HepG2 (cell line): Measurements from ENCODE around the gene RASGRF1. TPM values are rescaled to one million over a fixed set of nuclear protein-coding genes. Genes with fewer than 3 reads are reported as not detected.

Source experiments
- ATAC-seq: fragments of 200-7000 bp; cut with Tn5 transposase; 3 replicates; pipeline ENCODE4 v1.9.1; 2020; ENCODE audit warnings: mild to moderate bottlenecking, moderate library complexity
- BruUV-seq: library from RNA; stranded (reverse); fragments of 400-500 nt; replicated peaks from 2 replicates; lab custom pipeline; 2021; lab: Mats Ljungman, UMichigan
- CTCF ChIA-PET: fragments of 300-600 bp; formaldehyde crosslinking; extraction: SDS; loops from one replicate; lab custom pipeline; 2021; ENCODE audit warnings: low total read pairs, inconsistent platforms, low intra/inter-chr PET ratio; lab: Yijun Ruan, JAX
- POLR2A ChIA-PET: fragments of 350-600 bp; sonication (Branson Sonifier 250); formaldehyde crosslinking; loops from one replicate; lab custom pipeline; 2020; ENCODE audit warnings: antibody characterized with exemption, inconsistent platforms; lab: Yijun Ruan, JAX
- DNase-seq: peaks from one replicate; pipeline ENCODE4 v3.0.0-alpha.2; 2015; ENCODE audit warnings: low spot score
- FAIRE-seq: peaks from 3 replicates; lab custom pipeline; 2011; peaks lifted over from hg19 to GRCh38; lab: Jason Lieb, UNC
- H2AFZ ChIP-seq: one replicate; pipeline ENCODE4 v1.6.1; 2011; ENCODE audit warnings: low read length, inconsistent platforms
- H3K27ac ChIP-seq: fragments of 300-600 bp; 3 replicates; pipeline ENCODE4 v1.8.0; 2011; ENCODE audit warnings: mixed run types, mild to moderate bottlenecking, mixed read lengths, low read length, inconsistent platforms; ENCODE audit not compliant: insufficient read depth; ENCODE audit errors: extremely low read length
- H3K27me3 ChIP-seq, 2 experiments: fragments of 200-600 bp in 1 of 2; 2 replicates in 1 of 2; 3 replicates in 1 of 2; pipeline versions ENCODE4 v1.6.0 to v1.8.0; 2011; ENCODE audit warnings: low read length in 2 of 2, mild to moderate bottlenecking in 2 of 2, moderate library complexity in 2 of 2, inconsistent platforms in 1 of 2; ENCODE audit not compliant: insufficient read depth in 2 of 2, control insufficient read depth in 1 of 2
- H3K36me3 ChIP-seq, 2 experiments: fragments of 200-600 bp in 1 of 2; replicated peaks in 1 of 2; 2 replicates in 1 of 2; 3 replicates in 1 of 2; pipeline versions ENCODE4 v1.5.1 to v1.8.0; 2011; ENCODE audit warnings: low read length in 2 of 2, inconsistent platforms in 1 of 2; ENCODE audit not compliant: insufficient read depth in 2 of 2, control insufficient read depth in 1 of 2
- H3K4me1 ChIP-seq: 2 replicates; pipeline ENCODE4 v1.5.1; 2012; ENCODE audit warnings: low read length, inconsistent platforms; ENCODE audit not compliant: insufficient read depth
- H3K4me2 ChIP-seq: 2 replicates; pipeline ENCODE4 v1.6.0; 2011; ENCODE audit warnings: low read depth, low read length, inconsistent platforms
- H3K4me3 ChIP-seq, 3 experiments: fragments of 200-600 bp in 1 of 3; sonication (generic), shearing (Covaris generic) in 1 of 3; replicated peaks in 1 of 3; 2 replicates each; pipeline ENCODE4 v1.5.1; 2011 to 2016; ENCODE audit warnings: low read length in 3 of 3, inconsistent platforms in 2 of 3, low read depth in 2 of 3, mild to moderate bottlenecking in 2 of 3, control low read depth in 1 of 3, mixed read lengths in 1 of 3; ENCODE audit not compliant: insufficient read depth in 1 of 3
- H3K79me2 ChIP-seq: one replicate; pipeline ENCODE4 v1.6.1; 2011; ENCODE audit warnings: low read length, inconsistent platforms; ENCODE audit not compliant: insufficient read depth
- H3K9ac ChIP-seq: 2 replicates; pipeline ENCODE4 v1.6.0; 2011; ENCODE audit warnings: mild to moderate bottlenecking, low read depth, low read length, inconsistent platforms; ENCODE audit not compliant: insufficient read depth
- H3K9me3 ChIP-seq: 2 replicates; pipeline ENCODE4 v1.5.1; 2012; ENCODE audit warnings: mild to moderate bottlenecking, low read length
- H4K20me1 ChIP-seq: 2 replicates; pipeline ENCODE4 v1.6.0; 2011; ENCODE audit warnings: inconsistent platforms, mild to moderate bottlenecking, low read length, moderate library complexity; ENCODE audit not compliant: insufficient read depth
- HOXA5 ChIP-seq: sonication (generic); formaldehyde crosslinking; IDR thresholded peaks from 2 replicates; pipeline ENCODE4 v1.4.0; 2020; ENCODE audit warnings: missing genetic modification reagents
- MED8 ChIP-seq: sonication (generic); formaldehyde crosslinking; IDR thresholded peaks from 2 replicates; pipeline ENCODE4 v1.8.1; 2023; ENCODE audit warnings: mild to moderate bottlenecking, missing genetic modification reagents; ENCODE audit not compliant: insufficient replicate concordance
- NFE2L1 ChIP-seq: sonication (generic); formaldehyde crosslinking; IDR thresholded peaks from 2 replicates; pipeline ENCODE4 v1.4.0; 2020; ENCODE audit warnings: missing genetic modification reagents, mild to moderate bottlenecking, borderline replicate concordance
- NRL ChIP-seq: sonication (generic); formaldehyde crosslinking; IDR thresholded peaks from 2 replicates; pipeline ENCODE4 v1.5.0; 2020; ENCODE audit warnings: missing genetic modification reagents, mild to moderate bottlenecking, moderate library complexity, borderline replicate concordance
- TAF1 ChIP-seq: sonication (generic); formaldehyde crosslinking; IDR thresholded peaks from 2 replicates; pipeline ENCODE4 v1.4.0; 2020; ENCODE audit warnings: missing genetic modification reagents
- WIZ ChIP-seq: sonication (generic); formaldehyde crosslinking; IDR thresholded peaks from 2 replicates; pipeline ENCODE4 v1.5.1; 2020; ENCODE audit warnings: mild to moderate bottlenecking, missing genetic modification reagents
- ZFP36L1 ChIP-seq: sonication (generic); formaldehyde crosslinking; IDR thresholded peaks from 2 replicates; pipeline ENCODE4 v1.8.0; 2022; ENCODE audit warnings: mild to moderate bottlenecking, missing genetic modification reagents, moderate library complexity
- ZFY ChIP-seq: sonication (generic); formaldehyde crosslinking; IDR thresholded peaks from 2 replicates; pipeline ENCODE4 v1.4.0; 2020; ENCODE audit warnings: missing genetic modification reagents
- ZKSCAN8 ChIP-seq: IDR thresholded peaks from 2 replicates; pipeline ENCODE4 v1.6.1; 2016; ENCODE audit warnings: borderline replicate concordance, missing genetic modification reagents, missing compliant biosample characterization
- ZNF430 ChIP-seq: sonication (generic); formaldehyde crosslinking; IDR thresholded peaks from 2 replicates; pipeline ENCODE4 v1.9.0; 2021; ENCODE audit warnings: mild to moderate bottlenecking, missing genetic modification reagents
- ZNF431 ChIP-seq: sonication (generic); formaldehyde crosslinking; IDR thresholded peaks from 2 replicates; pipeline ENCODE4 v1.9.0; 2022; ENCODE audit warnings: missing genetic modification reagents, low read depth, mild to moderate bottlenecking, borderline replicate concordance
- ZZZ3 ChIP-seq: sonication (generic); formaldehyde crosslinking; IDR thresholded peaks from 2 replicates; pipeline ENCODE4 v1.4.0; 2020; ENCODE audit warnings: missing genetic modification reagents, mild to moderate bottlenecking, borderline replicate concordance
- WGBS: methylation state at CpG from one replicate; pipeline ENCODE4 v1.1.6; 2017; ENCODE audit warnings: low lambda C conversion rate; 5-methylcytosine and 5-hydroxymethylcytosine counted together
- in situ Hi-C: cut with HindIII; loops from 2 replicates; pipeline ENCODE4 v1.10.0; 2017; ENCODE audit warnings: low pct_unique_long_range_greater_than_20kb; ENCODE audit not compliant: extremely low pct_ligation_motif_present
- intact Hi-C: fragments of 100-400 bp; cut with micrococcal nuclease; formaldehyde crosslinking; loops from one replicate; pipeline ENCODE4 v1.10.0; 2022; ENCODE audit not compliant: unreplicated experiment
- polyA plus RNA-seq, 8 experiments: library from polyadenylated mRNA; depleted of rRNA in 3 of 8; stranded (reverse) in 7 of 8; unstranded in 1 of 8; fragments of >200 nt; fragmentation: Illumina TruSeq in 4 of 8; extraction: Trizol in 4 of 8; gene quantifications; 2 replicates each; pipeline versions ENCODE4 v1.2.1 to v1.2.3, GENCODE V29; 2011 to 2016; ENCODE audit warnings: low read depth in 4 of 8, missing spikeins in 1 of 8, mixed read lengths in 1 of 8; ENCODE audit not compliant: insufficient read depth in 1 of 8
- total RNA-seq, 5 experiments: library from RNA; depleted of rRNA; stranded (reverse); fragments of >200 nt; fragmentation: Illumina TruSeq; extraction: Trizol; gene quantifications; 2 replicates each; pipeline ENCODE4 v1.2.3, GENCODE V29; 2016; ENCODE audit warnings: low read depth in 1 of 5
- TF ChIP-seq, protein P1 (sequence below): sonication (generic); formaldehyde crosslinking; IDR thresholded peaks from 2 replicates; pipeline ENCODE4 v1.5.0; 2020; ENCODE audit warnings: missing genetic modification reagents
- TF ChIP-seq, protein P2 (sequence below): sonication (generic); formaldehyde crosslinking; IDR thresholded peaks from 2 replicates; pipeline ENCODE4 v1.5.0; 2020; ENCODE audit warnings: missing genetic modification reagents, mild to moderate bottlenecking, borderline replicate concordance
- TF ChIP-seq, protein P3 (sequence below): sonication (generic); formaldehyde crosslinking; IDR thresholded peaks from 2 replicates; pipeline ENCODE4 v1.4.0; 2020; ENCODE audit warnings: missing genetic modification reagents
- TF ChIP-seq, protein P4 (sequence below): sonication (generic); formaldehyde crosslinking; IDR thresholded peaks from 2 replicates; pipeline ENCODE4 v1.4.0; 2020; ENCODE audit warnings: missing genetic modification reagents
- TF ChIP-seq, protein P5 (sequence below): sonication (generic); formaldehyde crosslinking; IDR thresholded peaks from 2 replicates; pipeline ENCODE4 v1.4.0; 2020; ENCODE audit warnings: missing genetic modification reagents, borderline replicate concordance

RASGRF1 gene
- total and polyA plus RNA-seq, 2 of the 13 experiments (the other 11 are each of a cell fraction or from before 2014, with no cell fraction given), result 0.55 to 3.0 TPM

DNA sequence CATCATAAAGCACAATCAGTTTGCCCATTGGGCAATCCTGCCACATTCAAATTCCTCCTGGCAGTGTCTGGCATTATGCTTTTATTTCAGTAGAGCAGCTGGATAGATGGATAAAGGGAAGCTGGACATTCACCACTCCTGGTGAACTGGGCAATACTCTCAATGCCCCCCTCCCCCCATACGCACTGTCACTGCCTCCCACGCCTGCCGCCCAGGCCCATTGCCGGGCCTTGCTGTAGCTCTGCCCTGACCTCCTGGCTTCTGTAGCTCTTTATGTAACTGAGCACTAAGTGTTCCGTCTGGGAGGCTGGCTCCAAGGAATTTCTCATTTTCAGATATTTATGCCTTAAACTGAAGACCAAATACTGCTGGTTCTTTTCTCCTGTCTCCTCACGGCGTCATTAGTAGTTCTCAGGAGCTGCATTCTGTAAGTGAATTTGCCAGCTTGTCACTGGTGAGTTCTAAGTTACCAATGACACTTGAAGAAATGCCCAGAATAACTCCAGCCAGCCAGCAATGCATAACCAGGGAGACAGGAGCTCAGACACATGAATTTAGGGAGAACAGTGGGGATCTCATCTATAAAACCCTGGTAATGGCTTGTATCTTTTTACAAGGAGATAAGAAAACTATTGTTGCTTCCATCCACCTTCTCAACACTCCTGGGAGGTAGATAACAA is 25.5 kb upstream of the RASGRF1 start:
- H3K9ac ChIP-seq, result no peak overlapping the region
- H3K36me3 ChIP-seq, result no peaks in the 10 kb centered on the region
- H3K27me3 ChIP-seq, result no peaks in the 10 kb centered on the region; a peak in 2 of 5 replicates
- no peaks in the 10 kb centered on the region for H3K79me2 ChIP-seq
- FAIRE-seq (no peak), DNase-seq (no peak), ATAC-seq (no peak)
- H3K4me1 ChIP-seq, result no peaks in the 10 kb centered on the region
- H3K27ac ChIP-seq, result no peak overlapping the region
- 0 out of 2 replicates have a peak, but pooled peaks cover 3% of the 10 kb centered on the region for H4K20me1 ChIP-seq
- 49% methylated on average over 7 of the region's 7 CpGs for WGBS
- BruUV-seq, result no TSS peak
- no peak overlapping the region for H3K4me2 ChIP-seq
- in situ Hi-C loops (no loop called here), intact Hi-C loops (no loop called here)
- POLR2A ChIA-PET, result no interaction called here
- H2AFZ ChIP-seq, result no peak overlapping the region
- H3K9me3 ChIP-seq, result no peaks in the 10 kb centered on the region
- no peak overlapping the region for H3K4me3 ChIP-seq
- CTCF ChIA-PET, result no interaction called here
- TF ChIP-seq NRL (CRISPR knock-in tag), result no peak
- TF ChIP-seq, protein P1, sequence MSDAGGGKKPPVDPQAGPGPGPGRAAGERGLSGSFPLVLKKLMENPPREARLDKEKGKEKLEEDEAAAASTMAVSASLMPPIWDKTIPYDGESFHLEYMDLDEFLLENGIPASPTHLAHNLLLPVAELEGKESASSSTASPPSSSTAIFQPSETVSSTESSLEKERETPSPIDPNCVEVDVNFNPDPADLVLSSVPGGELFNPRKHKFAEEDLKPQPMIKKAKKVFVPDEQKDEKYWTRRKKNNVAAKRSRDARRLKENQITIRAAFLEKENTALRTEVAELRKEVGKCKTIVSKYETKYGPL (CRISPR knock-in tag), result no peak
- TF ChIP-seq ZKSCAN8 (CRISPR knock-in tag), result no peak
- TF ChIP-seq TAF1 (CRISPR knock-in tag), result no peak
- no peak for TF ChIP-seq ZFP36L1
- TF ChIP-seq, protein P2, sequence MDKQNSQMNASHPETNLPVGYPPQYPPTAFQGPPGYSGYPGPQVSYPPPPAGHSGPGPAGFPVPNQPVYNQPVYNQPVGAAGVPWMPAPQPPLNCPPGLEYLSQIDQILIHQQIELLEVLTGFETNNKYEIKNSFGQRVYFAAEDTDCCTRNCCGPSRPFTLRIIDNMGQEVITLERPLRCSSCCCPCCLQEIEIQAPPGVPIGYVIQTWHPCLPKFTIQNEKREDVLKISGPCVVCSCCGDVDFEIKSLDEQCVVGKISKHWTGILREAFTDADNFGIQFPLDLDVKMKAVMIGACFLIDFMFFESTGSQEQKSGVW (CRISPR knock-in tag), result no peak
- no peak for TF ChIP-seq WIZ (CRISPR knock-in tag)
- TF ChIP-seq HOXA5 (CRISPR knock-in tag), result no peak
- TF ChIP-seq, protein P3, sequence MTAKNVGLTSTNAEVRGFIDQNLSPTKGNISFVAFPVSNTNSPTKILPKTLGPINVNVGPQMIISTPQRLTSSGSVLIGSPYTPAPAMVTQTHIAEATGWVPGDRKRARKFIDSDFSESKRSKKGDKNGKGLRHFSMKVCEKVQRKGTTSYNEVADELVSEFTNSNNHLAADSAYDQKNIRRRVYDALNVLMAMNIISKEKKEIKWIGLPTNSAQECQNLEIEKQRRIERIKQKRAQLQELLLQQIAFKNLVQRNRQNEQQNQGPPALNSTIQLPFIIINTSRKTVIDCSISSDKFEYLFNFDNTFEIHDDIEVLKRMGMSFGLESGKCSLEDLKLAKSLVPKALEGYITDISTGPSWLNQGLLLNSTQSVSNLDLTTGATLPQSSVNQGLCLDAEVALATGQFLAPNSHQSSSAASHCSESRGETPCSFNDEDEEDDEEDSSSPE (CRISPR knock-in tag), result no peak
- TF ChIP-seq, protein P4, sequence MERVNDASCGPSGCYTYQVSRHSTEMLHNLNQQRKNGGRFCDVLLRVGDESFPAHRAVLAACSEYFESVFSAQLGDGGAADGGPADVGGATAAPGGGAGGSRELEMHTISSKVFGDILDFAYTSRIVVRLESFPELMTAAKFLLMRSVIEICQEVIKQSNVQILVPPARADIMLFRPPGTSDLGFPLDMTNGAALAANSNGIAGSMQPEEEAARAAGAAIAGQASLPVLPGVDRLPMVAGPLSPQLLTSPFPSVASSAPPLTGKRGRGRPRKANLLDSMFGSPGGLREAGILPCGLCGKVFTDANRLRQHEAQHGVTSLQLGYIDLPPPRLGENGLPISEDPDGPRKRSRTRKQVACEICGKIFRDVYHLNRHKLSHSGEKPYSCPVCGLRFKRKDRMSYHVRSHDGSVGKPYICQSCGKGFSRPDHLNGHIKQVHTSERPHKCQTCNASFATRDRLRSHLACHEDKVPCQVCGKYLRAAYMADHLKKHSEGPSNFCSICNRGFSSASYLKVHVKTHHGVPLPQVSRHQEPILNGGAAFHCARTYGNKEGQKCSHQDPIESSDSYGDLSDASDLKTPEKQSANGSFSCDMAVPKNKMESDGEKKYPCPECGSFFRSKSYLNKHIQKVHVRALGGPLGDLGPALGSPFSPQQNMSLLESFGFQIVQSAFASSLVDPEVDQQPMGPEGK (CRISPR knock-in tag), result no peak
- no peak for TF ChIP-seq ZNF430 (CRISPR knock-in tag)
- no peak for TF ChIP-seq ZFY (CRISPR knock-in tag)
- no peak for TF ChIP-seq ZNF431 (CRISPR knock-in tag)
- no peak for TF ChIP-seq ZZZ3 (CRISPR knock-in tag)
- TF ChIP-seq NFE2L1 (CRISPR knock-in tag), result no peak
- TF ChIP-seq, protein P5, sequence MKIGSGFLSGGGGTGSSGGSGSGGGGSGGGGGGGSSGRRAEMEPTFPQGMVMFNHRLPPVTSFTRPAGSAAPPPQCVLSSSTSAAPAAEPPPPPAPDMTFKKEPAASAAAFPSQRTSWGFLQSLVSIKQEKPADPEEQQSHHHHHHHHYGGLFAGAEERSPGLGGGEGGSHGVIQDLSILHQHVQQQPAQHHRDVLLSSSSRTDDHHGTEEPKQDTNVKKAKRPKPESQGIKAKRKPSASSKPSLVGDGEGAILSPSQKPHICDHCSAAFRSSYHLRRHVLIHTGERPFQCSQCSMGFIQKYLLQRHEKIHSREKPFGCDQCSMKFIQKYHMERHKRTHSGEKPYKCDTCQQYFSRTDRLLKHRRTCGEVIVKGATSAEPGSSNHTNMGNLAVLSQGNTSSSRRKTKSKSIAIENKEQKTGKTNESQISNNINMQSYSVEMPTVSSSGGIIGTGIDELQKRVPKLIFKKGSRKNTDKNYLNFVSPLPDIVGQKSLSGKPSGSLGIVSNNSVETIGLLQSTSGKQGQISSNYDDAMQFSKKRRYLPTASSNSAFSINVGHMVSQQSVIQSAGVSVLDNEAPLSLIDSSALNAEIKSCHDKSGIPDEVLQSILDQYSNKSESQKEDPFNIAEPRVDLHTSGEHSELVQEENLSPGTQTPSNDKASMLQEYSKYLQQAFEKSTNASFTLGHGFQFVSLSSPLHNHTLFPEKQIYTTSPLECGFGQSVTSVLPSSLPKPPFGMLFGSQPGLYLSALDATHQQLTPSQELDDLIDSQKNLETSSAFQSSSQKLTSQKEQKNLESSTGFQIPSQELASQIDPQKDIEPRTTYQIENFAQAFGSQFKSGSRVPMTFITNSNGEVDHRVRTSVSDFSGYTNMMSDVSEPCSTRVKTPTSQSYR (CRISPR knock-in tag), result no peak
- no peak for TF ChIP-seq MED8
